Subcutaneous adipose tissue (tissue), 4 donors: ENCODE results near the gene PSMB3. TPM values are rescaled to one million over a fixed set of nuclear protein-coding genes. Genes with fewer than 3 reads are reported as not detected.

Source experiments
- total RNA-seq, 4 donors: library from RNA; depleted of rRNA; stranded (reverse); fragments of >200 nt; gene quantifications; one replicate each; pipeline ENCODE4 v1.1.0, GENCODE V29; 2016
- TF ChIP-seq, protein P1 (sequence below): fragments of 450-650 bp; IDR thresholded peaks from one replicate; pipeline ENCODE4 v1.5.1; 2016; ENCODE audit warnings: low read depth, mild to moderate bottlenecking, control low read depth, antibody characterized with exemption, moderate library complexity

Gene PSMB3
- total RNA-seq, 4 donors from 2014 or later: 78.4 to 216 (median 113) TPM

DNA sequence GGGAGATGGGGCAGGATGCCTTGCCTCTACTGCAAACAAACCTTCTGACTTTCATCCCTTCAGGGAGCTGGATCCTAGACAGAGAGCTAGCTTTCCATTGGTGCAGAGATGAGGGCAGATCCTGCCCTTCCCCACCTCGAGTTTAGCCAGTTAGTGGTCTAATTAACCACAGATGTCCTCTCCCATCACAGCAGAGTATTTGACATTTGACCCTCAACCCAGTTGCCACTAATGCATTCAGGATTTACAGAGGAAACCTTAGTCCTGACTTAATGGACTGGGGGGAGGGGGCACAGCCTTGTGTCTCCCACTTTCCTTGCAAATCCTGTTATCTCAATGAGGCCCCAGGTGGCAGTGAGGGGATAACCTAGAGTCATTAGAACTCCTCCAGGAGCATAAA, 36.6 kb downstream of the PSMB3 start:
- TF ChIP-seq, protein P1, sequence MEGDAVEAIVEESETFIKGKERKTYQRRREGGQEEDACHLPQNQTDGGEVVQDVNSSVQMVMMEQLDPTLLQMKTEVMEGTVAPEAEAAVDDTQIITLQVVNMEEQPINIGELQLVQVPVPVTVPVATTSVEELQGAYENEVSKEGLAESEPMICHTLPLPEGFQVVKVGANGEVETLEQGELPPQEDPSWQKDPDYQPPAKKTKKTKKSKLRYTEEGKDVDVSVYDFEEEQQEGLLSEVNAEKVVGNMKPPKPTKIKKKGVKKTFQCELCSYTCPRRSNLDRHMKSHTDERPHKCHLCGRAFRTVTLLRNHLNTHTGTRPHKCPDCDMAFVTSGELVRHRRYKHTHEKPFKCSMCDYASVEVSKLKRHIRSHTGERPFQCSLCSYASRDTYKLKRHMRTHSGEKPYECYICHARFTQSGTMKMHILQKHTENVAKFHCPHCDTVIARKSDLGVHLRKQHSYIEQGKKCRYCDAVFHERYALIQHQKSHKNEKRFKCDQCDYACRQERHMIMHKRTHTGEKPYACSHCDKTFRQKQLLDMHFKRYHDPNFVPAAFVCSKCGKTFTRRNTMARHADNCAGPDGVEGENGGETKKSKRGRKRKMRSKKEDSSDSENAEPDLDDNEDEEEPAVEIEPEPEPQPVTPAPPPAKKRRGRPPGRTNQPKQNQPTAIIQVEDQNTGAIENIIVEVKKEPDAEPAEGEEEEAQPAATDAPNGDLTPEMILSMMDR: no peak

DNA sequence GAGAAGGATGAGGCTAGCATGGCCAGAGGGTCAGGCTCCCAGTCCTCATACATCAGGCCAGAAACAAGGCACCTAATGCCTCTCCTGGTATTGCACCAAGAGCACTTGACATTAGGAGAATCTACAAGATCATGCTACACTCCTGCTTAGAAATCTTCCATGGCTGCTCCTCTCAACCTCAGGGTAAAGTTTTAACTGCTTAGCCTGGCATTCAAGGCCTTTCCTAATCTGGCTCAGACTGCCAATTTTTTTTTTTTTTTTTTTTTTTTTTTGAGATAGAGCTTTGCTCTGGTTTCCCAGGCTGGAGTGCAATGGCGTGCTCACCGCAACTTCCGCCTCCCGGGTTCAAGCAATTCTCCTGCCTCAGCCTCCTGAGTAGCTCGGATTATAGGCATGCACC, 38.6 kb downstream of the PSMB3 start:
- TF ChIP-seq, protein P1: no peak

DNA sequence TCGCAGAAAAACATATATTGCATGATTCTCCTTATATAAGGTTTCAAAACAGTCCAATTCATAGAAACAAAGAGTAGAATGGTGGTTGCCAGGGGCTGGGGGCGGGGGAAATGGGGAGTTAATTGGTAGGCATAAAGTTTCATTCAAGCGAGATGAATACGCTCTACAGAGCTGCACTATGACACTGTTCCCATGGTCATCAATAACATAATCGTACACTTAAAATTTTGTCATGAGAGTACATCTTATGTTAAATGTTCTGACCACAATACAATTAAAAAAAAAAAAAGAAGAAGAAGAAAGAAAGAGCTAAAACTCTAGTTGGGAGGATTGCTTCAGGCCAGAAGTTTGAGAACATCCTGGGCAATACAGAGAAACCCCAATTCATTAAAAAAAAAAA, 41.7 kb downstream of the PSMB3 start:
- TF ChIP-seq, protein P1: no peak

DNA sequence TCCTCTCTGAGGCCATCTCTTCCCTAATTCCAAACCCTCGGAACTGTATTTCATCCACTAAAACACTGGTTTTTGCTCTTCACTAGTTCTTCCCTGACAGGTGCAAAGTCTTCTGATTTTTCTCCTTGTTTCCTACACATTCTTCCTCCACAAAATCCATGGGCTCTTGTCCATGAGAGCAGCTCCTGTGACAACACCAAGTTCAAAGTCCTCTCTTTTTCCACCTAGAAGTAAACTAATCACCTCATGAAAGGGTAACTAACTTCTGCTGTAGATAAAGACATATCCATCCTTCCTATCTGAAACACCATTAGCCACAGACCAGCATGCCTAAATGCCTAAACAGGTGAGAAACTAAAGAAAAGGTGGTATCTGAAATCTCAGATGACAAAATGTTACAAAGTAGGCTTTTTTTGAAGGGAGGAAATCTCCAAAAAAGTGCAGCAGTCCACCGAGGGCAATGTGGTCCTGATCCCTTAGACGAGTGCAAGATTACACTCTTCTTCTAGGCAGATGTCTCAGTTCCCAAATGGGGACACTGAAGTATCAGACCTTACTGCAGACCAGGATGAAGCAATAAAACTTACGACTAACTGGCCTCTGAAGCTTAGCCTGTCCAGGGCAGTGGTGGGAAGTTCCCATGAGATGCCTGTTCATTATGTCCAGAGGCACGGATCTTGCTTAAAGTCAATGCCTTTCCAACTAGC, 44.1 kb downstream of the PSMB3 start:
- TF ChIP-seq, protein P1: no peak

DNA sequence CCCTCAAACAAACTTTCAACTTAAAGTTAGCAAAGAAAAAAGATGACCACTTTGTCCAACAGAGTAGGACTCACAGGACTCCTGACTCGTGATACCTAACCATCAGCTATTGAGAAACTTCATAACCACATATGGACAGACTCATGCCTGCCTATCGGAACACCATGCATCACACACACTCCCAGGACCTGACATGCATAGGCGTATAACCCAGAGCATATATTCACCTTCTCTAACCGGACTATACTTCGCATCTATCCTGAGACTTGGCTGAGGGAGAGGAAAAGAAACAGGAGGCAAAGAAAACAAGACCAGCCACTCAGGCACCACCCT, 44.6 kb downstream of the PSMB3 start:
- TF ChIP-seq, protein P1: no peak

DNA sequence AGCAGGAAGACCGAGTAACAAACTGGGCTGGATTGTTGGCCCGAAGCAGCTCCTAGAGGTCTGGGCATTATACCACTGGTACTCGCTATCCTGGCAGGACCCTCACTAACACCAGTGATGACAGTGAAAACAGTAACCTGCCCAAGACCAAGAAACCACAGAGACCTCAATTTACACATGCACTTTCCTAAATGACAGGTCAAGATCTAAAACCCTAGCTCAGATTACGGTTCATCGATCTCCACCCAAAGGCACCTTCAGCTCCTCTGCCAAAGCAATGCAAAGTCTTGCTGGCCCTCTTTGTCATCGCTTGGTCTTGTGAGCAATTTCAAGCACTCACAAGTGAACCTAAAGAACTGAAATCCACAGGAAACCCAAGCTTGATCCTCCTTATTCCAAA, 45.3 kb downstream of the PSMB3 start:
- TF ChIP-seq, protein P1: no peak

DNA sequence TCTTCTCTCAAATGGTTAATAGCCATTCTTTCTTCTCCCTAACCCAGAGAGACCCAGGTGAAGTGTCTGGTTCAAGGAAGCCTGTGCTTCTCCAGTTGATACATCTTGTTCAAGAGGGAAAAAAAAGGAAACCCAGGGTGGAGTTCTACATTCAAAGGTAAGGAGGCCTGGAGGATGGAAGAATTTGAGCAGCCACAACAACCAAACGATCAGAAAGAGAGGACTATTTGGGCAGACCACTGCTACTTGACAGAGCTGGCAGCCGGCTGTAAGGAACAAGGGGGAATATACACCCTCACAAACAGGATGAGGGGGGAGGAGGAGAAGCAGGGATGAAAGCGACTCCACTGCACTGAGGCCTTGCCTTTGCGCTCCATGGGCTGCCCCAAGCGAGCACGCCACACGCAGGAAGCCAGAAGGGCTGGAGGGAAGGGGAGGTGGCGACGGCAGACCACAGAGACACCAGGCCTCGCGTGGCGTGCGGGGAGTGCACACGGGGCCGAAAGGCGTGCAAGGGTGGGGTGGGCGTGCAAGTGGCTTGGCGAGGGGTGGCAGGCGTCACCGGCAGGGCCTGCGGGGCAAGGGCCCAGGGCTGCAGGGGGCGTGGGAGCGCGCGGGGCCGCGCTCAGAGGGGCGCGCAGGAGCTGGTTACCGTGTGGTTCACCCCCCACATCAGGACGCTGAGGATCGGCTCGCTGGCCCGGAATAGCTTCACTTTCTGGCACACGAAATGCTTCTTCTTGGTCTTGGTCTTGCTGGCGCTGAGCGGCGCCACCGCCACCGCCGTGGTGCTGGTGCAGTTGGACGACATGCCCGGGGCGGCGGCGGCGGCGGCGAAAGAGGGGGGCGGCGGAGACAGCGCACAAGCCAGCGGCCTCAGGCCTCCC, 46.3 kb downstream of the PSMB3 start:
- TF ChIP-seq, protein P1: no peak
